SK-N-SH (cell line): ENCODE measurements around the gene SLFN14. TPM values are rescaled to one million over a fixed set of nuclear protein-coding genes. Genes with fewer than 3 reads are reported as not detected.

ENCODE experiments used
- CTCF ChIA-PET: fragments of 300-600, 350-600 bp; formaldehyde crosslinking; extraction: SDS; loops from one replicate; lab custom pipeline; 2021; lab: Yijun Ruan, JAX
- POLR2A ChIA-PET: fragments of 350-600 bp; sonication (Branson Sonifier 250); formaldehyde crosslinking; extraction: SDS; loops from one replicate; lab custom pipeline; 2020; ENCODE audit warnings: antibody characterized with exemption, inconsistent platforms; lab: Yijun Ruan, JAX
- DNase-seq: peaks from one replicate; pipeline ENCODE4 v3.0.0; 2012
- H2AFZ ChIP-seq: fragments of 200-600 bp; sonication (generic); 2 replicates; pipeline ENCODE4 v1.8.1; 2016; ENCODE audit warnings: antibody characterized with exemption, mild to moderate bottlenecking, low read depth
- H3F3A ChIP-seq: fragments of 200-600 bp; sonication (generic); replicated peaks from 2 replicates; pipeline ENCODE3; 2016; ENCODE audit warnings: antibody characterized with exemption, mild to moderate bottlenecking; ENCODE audit not compliant: insufficient read depth
- H3K27ac ChIP-seq, 2 experiments: fragments of 200-500 bp in 1 of 2; fragments of 200-600 bp in 1 of 2; sonication (Bioruptor generic) in 1 of 2; sonication (generic), shearing (Covaris generic) in 1 of 2; 2 replicates each; pipeline versions ENCODE4 v1.5.1 to v1.6.1; 2014 to 2016; ENCODE audit warnings: low read depth in 2 of 2, inconsistent platforms in 1 of 2, low read length in 1 of 2, mild to moderate bottlenecking in 1 of 2, mixed read lengths in 1 of 2
- H3K27me3 ChIP-seq: fragments of 200-600 bp; sonication (generic), shearing (Covaris generic); 2 replicates; pipeline ENCODE4 v1.6.1; 2016; ENCODE audit warnings: mixed run types; ENCODE audit not compliant: insufficient read depth
- H3K36me3 ChIP-seq, 2 experiments: fragments of 200-500 bp in 1 of 2; fragments of 200-600 bp in 1 of 2; sonication (Bioruptor generic) in 1 of 2; sonication (generic) in 1 of 2; replicated peaks in 1 of 2; 2 replicates each; pipeline versions ENCODE3 to v1.5.1; 2014 to 2016; ENCODE audit warnings: low read length in 1 of 2, mild to moderate bottlenecking in 1 of 2; ENCODE audit not compliant: insufficient read depth in 2 of 2, control insufficient read depth in 1 of 2
- H3K4me1 ChIP-seq, 2 experiments: fragments of 200-500 bp in 1 of 2; fragments of 200-600 bp in 1 of 2; sonication (Bioruptor generic) in 1 of 2; sonication (generic), shearing (Covaris generic) in 1 of 2; 2 replicates each; pipeline versions ENCODE4 v1.5.1 to v1.6.1; 2014 to 2016; ENCODE audit warnings: low read depth in 1 of 2, low read length in 1 of 2, mixed run types in 1 of 2; ENCODE audit not compliant: insufficient read depth in 2 of 2, control insufficient read depth in 1 of 2
- H3K4me2 ChIP-seq: fragments of 200-600 bp; sonication (generic), shearing (Covaris generic); 2 replicates; pipeline ENCODE4 v1.6.1; 2017; ENCODE audit warnings: mixed run types
- H3K4me3 ChIP-seq, 2 experiments: fragments of 200-500 bp in 1 of 2; fragments of 200-600 bp in 1 of 2; sonication (Bioruptor generic) in 1 of 2; sonication (generic), shearing (Covaris generic) in 1 of 2; 2 replicates each; pipeline versions ENCODE4 v1.5.1 to v1.8.1; 2014 to 2016; ENCODE audit warnings: low read depth in 2 of 2, inconsistent platforms in 1 of 2, low read length in 1 of 2, mild to moderate bottlenecking in 1 of 2, mixed read lengths in 1 of 2, moderate library complexity in 1 of 2
- H3K79me2 ChIP-seq: fragments of 200-600 bp; sonication (generic); 2 replicates; pipeline ENCODE4 v1.8.1; 2017; ENCODE audit warnings: mild to moderate bottlenecking; ENCODE audit not compliant: insufficient read depth
- H3K9ac ChIP-seq: fragments of 200-600 bp; sonication (generic); 2 replicates; pipeline ENCODE4 v1.6.1; 2017; ENCODE audit warnings: mixed run types
- H3K9me2 ChIP-seq: fragments of 200-600 bp; sonication (generic); 2 replicates; pipeline ENCODE4 v1.6.1; 2017; ENCODE audit warnings: mixed run types
- H3K9me3 ChIP-seq: fragments of 200-600 bp; sonication (generic); 2 replicates; pipeline ENCODE4 v1.6.1; 2017; ENCODE audit warnings: mixed run types, mild to moderate bottlenecking, moderate library complexity
- H4K20me1 ChIP-seq: fragments of 200-600 bp; sonication (generic); 2 replicates; pipeline ENCODE4 v1.6.1; 2017; ENCODE audit warnings: mild to moderate bottlenecking, mixed run types; ENCODE audit not compliant: insufficient read depth
- ELF1 ChIP-seq: IDR thresholded peaks from 2 replicates; pipeline ENCODE4 v1.4.0; 2012
- EP300 ChIP-seq, 2 experiments: IDR thresholded peaks; 2 replicates each; pipeline versions ENCODE4 v1.4.0 to v1.6.1; 2012; ENCODE audit warnings: borderline replicate concordance in 1 of 2, low read depth in 1 of 2, low read length in 1 of 2
- EZH2phosphoT487 ChIP-seq: fragments of 200-600 bp; sonication (generic); IDR thresholded peaks from 2 replicates; pipeline ENCODE4 v1.6.1; 2017; ENCODE audit warnings: low read depth, mixed run types, mild to moderate bottlenecking, antibody characterized with exemption, moderate library complexity, borderline replicate concordance
- GABPA ChIP-seq: IDR thresholded peaks from 2 replicates; pipeline ENCODE4 v1.4.0; 2012; ENCODE audit warnings: low read depth, mild to moderate bottlenecking
- JUND ChIP-seq: IDR thresholded peaks from 2 replicates; pipeline ENCODE4 v1.4.0; 2012
- NRF1 ChIP-seq: IDR thresholded peaks from 2 replicates; pipeline ENCODE4 v1.6.1; 2012; ENCODE audit warnings: low read depth, mild to moderate bottlenecking, low read length
- RCOR1 ChIP-seq: fragments of 150-350 bp; IDR thresholded peaks from 2 replicates; pipeline ENCODE4 v1.6.1; 2017; ENCODE audit warnings: antibody characterized with exemption, low read length
- SIN3A ChIP-seq: IDR thresholded peaks from 2 replicates; pipeline ENCODE4 v1.6.1; 2012; ENCODE audit warnings: low read depth, mild to moderate bottlenecking, low read length, moderate library complexity, borderline replicate concordance
- SMC3 ChIP-seq: IDR thresholded peaks from 2 replicates; pipeline ENCODE4 v1.6.1; 2012; ENCODE audit warnings: low read depth, low read length, improper control_type of control experiment
- TAF1 ChIP-seq: IDR thresholded peaks from 2 replicates; pipeline ENCODE4 v1.6.1; 2012; ENCODE audit warnings: low read depth, mild to moderate bottlenecking, low read length, moderate library complexity, borderline replicate concordance
- whole genome bisulfite sequencing: methylation state at CpG from one replicate; pipeline ENCODE4 v1.1.6; 2017; ENCODE audit warnings: low lambda C conversion rate; 5-methylcytosine and 5-hydroxymethylcytosine counted together
- polyA plus RNA-seq, 3 experiments: library from polyadenylated mRNA; depleted of rRNA; stranded (reverse); fragments of >200 nt; gene quantifications; 2 replicates each; pipeline ENCODE4 v1.2.3, GENCODE V29; 2012
- TF ChIP-seq, protein P1 (sequence below): IDR thresholded peaks from 2 replicates; pipeline ENCODE4 v1.4.0; 2012; ENCODE audit warnings: low read depth, borderline replicate concordance
- TF ChIP-seq, protein P2 (sequence below): IDR thresholded peaks from 2 replicates; pipeline ENCODE4 v1.6.1; 2012; ENCODE audit warnings: mild to moderate bottlenecking, low read depth, low read length, moderate library complexity
- TF ChIP-seq, protein P3 (sequence below): IDR thresholded peaks from 2 replicates; pipeline ENCODE4 v1.4.0; 2012; ENCODE audit warnings: low read depth, borderline replicate concordance

The SLFN14 gene
- polyA plus RNA-seq, 1 of the 3 experiments (the other 2 are of a cell fraction): not detected

DNA sequence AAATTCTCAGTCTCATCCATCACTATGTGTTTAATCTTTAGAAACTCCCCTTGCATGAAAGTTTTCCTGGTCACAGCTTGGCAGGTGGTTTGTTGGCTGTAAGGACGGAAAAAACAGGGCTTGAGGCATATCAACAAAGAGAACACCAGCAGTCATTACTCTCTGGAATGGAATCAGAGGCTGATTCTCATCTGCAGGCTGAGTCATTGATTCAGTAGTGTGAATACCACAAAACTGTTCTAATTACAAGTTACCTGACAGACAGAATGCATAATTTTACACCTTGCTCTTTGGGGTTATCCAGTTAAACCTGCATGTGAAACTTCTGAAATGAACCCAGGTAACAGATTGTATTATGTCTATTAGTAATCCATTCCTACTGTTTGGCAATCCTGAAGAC is 11.6 kb downstream of the SLFN14 start (continued):
- no peak for TF ChIP-seq EZH2phosphoT487

DNA sequence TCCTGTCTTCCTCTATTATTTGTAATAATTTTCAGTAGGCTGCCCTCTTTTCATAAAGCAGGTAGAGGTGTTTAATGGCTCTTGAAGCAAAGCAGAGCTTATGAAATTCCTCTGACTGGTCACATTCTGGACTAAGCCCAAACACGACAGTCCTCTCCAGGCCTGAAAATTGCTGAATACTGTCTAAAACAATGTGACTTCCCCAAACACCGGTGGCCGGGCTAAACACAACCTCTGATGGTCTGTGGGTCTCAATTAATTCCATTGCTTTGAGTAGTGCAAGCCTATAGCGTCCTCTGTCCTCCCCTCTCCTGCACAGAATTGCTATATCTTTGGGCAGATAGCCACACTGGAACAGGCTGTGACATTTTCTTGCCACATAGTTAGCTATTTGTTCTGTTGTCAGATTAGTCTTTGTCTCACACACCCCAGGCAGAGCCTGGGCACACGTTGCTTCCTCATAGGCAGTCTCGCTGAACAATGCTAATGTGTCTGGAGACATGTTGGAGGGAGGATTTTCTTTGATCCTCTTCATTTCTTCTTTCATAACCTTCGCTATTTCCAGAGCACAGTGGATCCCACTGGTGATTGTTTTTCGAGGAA is 12.3 kb downstream of the SLFN14 start:
- Histone ChIP-seq H2AFZ (no peak overlapping the region), H3K9me3 (no peaks in the 10 kb centered on the region), H3K27me3 (peaks cover 70% of the 10 kb centered on the region), H3K27ac (no peak overlapping the region), H3K4me3 (no peak overlapping the region), H3K9ac (no peak overlapping the region), H3K4me1 (no peaks in the 10 kb centered on the region)
- DNase-seq: no peak
- POLR2A ChIA-PET: no interaction called here
- no peak for TF ChIP-seq JUND
- TF ChIP-seq SMC3: no peak
- TF ChIP-seq TAF1: no peak
- no peak for TF ChIP-seq EP300 (IDR thresholded peaks at IDR 0.05; ENCODE audit: borderline replicate concordance in 1 of 2, low read depth in 1 of 2, low read length in 1 of 2)
- TF ChIP-seq GABPA: no peak
- TF ChIP-seq, all 33 proteins: peak for 0
- no peaks in the 10 kb centered on the region; the same call in 1 of the 2 replicates for H4K20me1 ChIP-seq
- H3K36me3 ChIP-seq: no peaks in the 10 kb centered on the region
- no peak overlapping the region for H3K4me2 ChIP-seq
- 0 out of 2 replicates have a peak, but pooled peaks cover 3% of the 10 kb centered on the region for H3K9me2 ChIP-seq
- H3K79me2 ChIP-seq: no peaks in the 10 kb centered on the region
- H3F3A ChIP-seq: no peaks in the 10 kb centered on the region
- WGBS: 7% methylated on average over 8 of the region's 8 CpGs
- CTCF ChIA-PET: interaction anchor here (0.6 to 3.8 kb wide), 2 partner anchors 9 to 235 kb away, joined by 3 to 21 read pairs; no protein-coding TSS in a partner anchor

DNA sequence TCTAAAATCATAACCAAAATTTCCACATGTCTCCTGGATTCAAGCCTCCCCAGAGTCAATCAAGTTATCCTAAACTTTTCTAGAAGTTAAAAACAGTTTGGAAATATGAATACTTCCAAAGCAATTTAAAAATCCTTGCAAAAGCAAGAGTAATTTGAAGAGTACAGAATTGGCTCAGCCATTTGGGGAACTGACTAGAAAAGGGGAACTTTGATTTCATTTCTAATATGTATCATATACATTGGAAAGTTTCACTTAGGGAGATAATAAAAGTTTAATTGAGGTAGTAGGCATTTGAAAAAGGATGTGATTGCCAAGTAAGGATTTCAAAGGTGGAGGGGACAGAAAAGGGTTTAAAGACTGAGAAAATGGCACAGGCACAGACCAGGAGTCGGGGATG is 14.1 kb downstream of the SLFN14 start:
- Histone ChIP-seq H3K4me3 (no peak overlapping the region), H3K9ac (no peak overlapping the region), H3K9me2 (0 out of 2 replicates have a peak, but pooled peaks cover 3% of the 10 kb centered on the region), H3K9me3 (no peaks in the 10 kb centered on the region), H4K20me1 (no peaks in the 10 kb centered on the region; the same call in 1 of the 2 replicates), H2AFZ (no peak overlapping the region), H3K4me1 (no peaks in the 10 kb centered on the region), H3K36me3 (no peaks in the 10 kb centered on the region), H3K79me2 (no peaks in the 10 kb centered on the region), H3F3A (no peaks in the 10 kb centered on the region), H3K4me2 (no peak overlapping the region), H3K27me3 (peaks cover 65% of the 10 kb centered on the region), H3K27ac (no peak overlapping the region)
- DNase-seq: no peak
- 4% methylated on average over 1 of the region's 1 CpG for WGBS
- TF ChIP-seq ELF1 (no peak), SIN3A (no peak)
- ChIA-PET POLR2A (no interaction called here), CTCF (no interaction called here)

DNA sequence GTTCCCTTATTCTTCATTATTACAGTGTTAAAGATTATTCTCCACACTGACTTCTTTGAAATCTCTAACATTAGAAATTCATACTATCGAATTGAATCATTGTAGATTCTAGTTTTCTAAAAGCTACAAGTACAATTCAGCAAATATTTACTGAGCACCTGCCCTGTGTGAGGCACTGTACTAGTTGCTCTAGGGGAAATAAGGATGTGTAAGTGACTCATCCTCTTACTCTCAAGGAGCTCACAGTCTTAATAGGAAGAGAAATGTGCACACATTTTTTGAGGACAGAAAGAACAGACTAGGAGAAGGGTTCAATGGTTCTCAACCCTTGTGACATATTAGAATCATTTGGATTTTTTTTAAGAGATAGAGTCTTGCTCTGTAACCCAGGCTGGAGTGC is 15.5 kb downstream of the SLFN14 start:
- Histone ChIP-seq H3K27me3 (peaks cover 57% of the 10 kb centered on the region), H3K9ac (no peak overlapping the region), H3K4me2 (no peak overlapping the region), H3F3A (no peaks in the 10 kb centered on the region), H3K36me3 (no peaks in the 10 kb centered on the region), H3K4me3 (no peak overlapping the region), H3K9me2 (no peaks in the 10 kb centered on the region), H3K79me2 (no peaks in the 10 kb centered on the region), H3K27ac (no peak overlapping the region), H3K9me3 (no peaks in the 10 kb centered on the region), H2AFZ (no peak overlapping the region), H4K20me1 (no peaks in the 10 kb centered on the region; the same call in 1 of the 2 replicates), H3K4me1 (no peaks in the 10 kb centered on the region)
- ChIA-PET POLR2A (no interaction called here), CTCF (interaction anchor here (1.6 to 4.3 kb wide), 3 partner anchors 11 to 1125 kb away, joined by 3 to 26 read pairs (median 11); no protein-coding TSS in a partner anchor)
- WGBS: 2% methylated on average over 1 of the region's 1 CpG
- no peak for DNase-seq
- TF ChIP-seq EP300 (IDR thresholded peaks at IDR 0.05; ENCODE audit: borderline replicate concordance in 1 of 2, low read depth in 1 of 2, low read length in 1 of 2) (no peak), TAF1 (no peak), RCOR1 (no peak), NRF1 (no peak)
- TF ChIP-seq, protein P1, sequence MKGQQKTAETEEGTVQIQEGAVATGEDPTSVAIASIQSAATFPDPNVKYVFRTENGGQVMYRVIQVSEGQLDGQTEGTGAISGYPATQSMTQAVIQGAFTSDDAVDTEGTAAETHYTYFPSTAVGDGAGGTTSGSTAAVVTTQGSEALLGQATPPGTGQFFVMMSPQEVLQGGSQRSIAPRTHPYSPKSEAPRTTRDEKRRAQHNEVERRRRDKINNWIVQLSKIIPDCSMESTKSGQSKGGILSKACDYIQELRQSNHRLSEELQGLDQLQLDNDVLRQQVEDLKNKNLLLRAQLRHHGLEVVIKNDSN: no peak
- TF ChIP-seq, protein P2, sequence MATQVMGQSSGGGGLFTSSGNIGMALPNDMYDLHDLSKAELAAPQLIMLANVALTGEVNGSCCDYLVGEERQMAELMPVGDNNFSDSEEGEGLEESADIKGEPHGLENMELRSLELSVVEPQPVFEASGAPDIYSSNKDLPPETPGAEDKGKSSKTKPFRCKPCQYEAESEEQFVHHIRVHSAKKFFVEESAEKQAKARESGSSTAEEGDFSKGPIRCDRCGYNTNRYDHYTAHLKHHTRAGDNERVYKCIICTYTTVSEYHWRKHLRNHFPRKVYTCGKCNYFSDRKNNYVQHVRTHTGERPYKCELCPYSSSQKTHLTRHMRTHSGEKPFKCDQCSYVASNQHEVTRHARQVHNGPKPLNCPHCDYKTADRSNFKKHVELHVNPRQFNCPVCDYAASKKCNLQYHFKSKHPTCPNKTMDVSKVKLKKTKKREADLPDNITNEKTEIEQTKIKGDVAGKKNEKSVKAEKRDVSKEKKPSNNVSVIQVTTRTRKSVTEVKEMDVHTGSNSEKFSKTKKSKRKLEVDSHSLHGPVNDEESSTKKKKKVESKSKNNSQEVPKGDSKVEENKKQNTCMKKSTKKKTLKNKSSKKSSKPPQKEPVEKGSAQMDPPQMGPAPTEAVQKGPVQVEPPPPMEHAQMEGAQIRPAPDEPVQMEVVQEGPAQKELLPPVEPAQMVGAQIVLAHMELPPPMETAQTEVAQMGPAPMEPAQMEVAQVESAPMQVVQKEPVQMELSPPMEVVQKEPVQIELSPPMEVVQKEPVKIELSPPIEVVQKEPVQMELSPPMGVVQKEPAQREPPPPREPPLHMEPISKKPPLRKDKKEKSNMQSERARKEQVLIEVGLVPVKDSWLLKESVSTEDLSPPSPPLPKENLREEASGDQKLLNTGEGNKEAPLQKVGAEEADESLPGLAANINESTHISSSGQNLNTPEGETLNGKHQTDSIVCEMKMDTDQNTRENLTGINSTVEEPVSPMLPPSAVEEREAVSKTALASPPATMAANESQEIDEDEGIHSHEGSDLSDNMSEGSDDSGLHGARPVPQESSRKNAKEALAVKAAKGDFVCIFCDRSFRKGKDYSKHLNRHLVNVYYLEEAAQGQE: no peak
- TF ChIP-seq, protein P3, sequence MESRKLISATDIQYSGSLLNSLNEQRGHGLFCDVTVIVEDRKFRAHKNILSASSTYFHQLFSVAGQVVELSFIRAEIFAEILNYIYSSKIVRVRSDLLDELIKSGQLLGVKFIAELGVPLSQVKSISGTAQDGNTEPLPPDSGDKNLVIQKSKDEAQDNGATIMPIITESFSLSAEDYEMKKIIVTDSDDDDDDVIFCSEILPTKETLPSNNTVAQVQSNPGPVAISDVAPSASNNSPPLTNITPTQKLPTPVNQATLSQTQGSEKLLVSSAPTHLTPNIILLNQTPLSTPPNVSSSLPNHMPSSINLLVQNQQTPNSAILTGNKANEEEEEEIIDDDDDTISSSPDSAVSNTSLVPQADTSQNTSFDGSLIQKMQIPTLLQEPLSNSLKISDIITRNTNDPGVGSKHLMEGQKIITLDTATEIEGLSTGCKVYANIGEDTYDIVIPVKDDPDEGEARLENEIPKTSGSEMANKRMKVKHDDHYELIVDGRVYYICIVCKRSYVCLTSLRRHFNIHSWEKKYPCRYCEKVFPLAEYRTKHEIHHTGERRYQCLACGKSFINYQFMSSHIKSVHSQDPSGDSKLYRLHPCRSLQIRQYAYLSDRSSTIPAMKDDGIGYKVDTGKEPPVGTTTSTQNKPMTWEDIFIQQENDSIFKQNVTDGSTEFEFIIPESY: no peak
